HepG2 (cell line): ENCODE data around the gene ITIH2. TPM values are rescaled to one million over a fixed set of nuclear protein-coding genes. Genes with fewer than 3 reads are reported as not detected.
A peak's percentile ranks its signal among the peaks of the same experiment; 100 is the strongest.

ENCODE experiments used
- ATAC-seq: fragments of 200-7000 bp; cut with Tn5 transposase; 3 replicates; pipeline ENCODE4 v1.9.1; 2020; ENCODE audit warnings: mild to moderate bottlenecking, moderate library complexity
- BruUV-seq: library from RNA; stranded (reverse); fragments of 400-500 nt; replicated peaks from 2 replicates; lab custom pipeline; 2021; lab: Mats Ljungman, UMichigan
- CTCF ChIA-PET: fragments of 300-600 bp; formaldehyde crosslinking; extraction: SDS; loops from one replicate; lab custom pipeline; 2021; ENCODE audit warnings: low total read pairs, inconsistent platforms, low intra/inter-chr PET ratio; lab: Yijun Ruan, JAX
- POLR2A ChIA-PET: fragments of 350-600 bp; sonication (Branson Sonifier 250); formaldehyde crosslinking; loops from one replicate; lab custom pipeline; 2020; ENCODE audit warnings: antibody characterized with exemption, inconsistent platforms; lab: Yijun Ruan, JAX
- DNase-seq: peaks from one replicate; pipeline ENCODE4 v3.0.0-alpha.2; 2015; ENCODE audit warnings: low spot score
- FAIRE-seq: peaks from 3 replicates; lab custom pipeline; 2011; peaks lifted over from hg19 to GRCh38; lab: Jason Lieb, UNC
- H2AFZ ChIP-seq: one replicate; pipeline ENCODE4 v1.6.1; 2011; ENCODE audit warnings: low read length, inconsistent platforms
- H3K27ac ChIP-seq: fragments of 300-600 bp; 3 replicates; pipeline ENCODE4 v1.8.0; 2011; ENCODE audit warnings: mixed run types, mild to moderate bottlenecking, mixed read lengths, low read length, inconsistent platforms; ENCODE audit not compliant: insufficient read depth; ENCODE audit errors: extremely low read length
- H3K27me3 ChIP-seq, 2 experiments: fragments of 200-600 bp in 1 of 2; 2 replicates in 1 of 2; 3 replicates in 1 of 2; pipeline versions ENCODE4 v1.6.0 to v1.8.0; 2011; ENCODE audit warnings: low read length in 2 of 2, mild to moderate bottlenecking in 2 of 2, moderate library complexity in 2 of 2, inconsistent platforms in 1 of 2; ENCODE audit not compliant: insufficient read depth in 2 of 2, control insufficient read depth in 1 of 2
- H3K36me3 ChIP-seq, 2 experiments: fragments of 200-600 bp in 1 of 2; replicated peaks in 1 of 2; 2 replicates in 1 of 2; 3 replicates in 1 of 2; pipeline versions ENCODE4 v1.5.1 to v1.8.0; 2011; ENCODE audit warnings: low read length in 2 of 2, inconsistent platforms in 1 of 2; ENCODE audit not compliant: insufficient read depth in 2 of 2, control insufficient read depth in 1 of 2
- H3K4me1 ChIP-seq: 2 replicates; pipeline ENCODE4 v1.5.1; 2012; ENCODE audit warnings: low read length, inconsistent platforms; ENCODE audit not compliant: insufficient read depth
- H3K4me2 ChIP-seq: 2 replicates; pipeline ENCODE4 v1.6.0; 2011; ENCODE audit warnings: low read depth, low read length, inconsistent platforms
- H3K4me3 ChIP-seq, 3 experiments: fragments of 200-600 bp in 1 of 3; sonication (generic), shearing (Covaris generic) in 1 of 3; replicated peaks in 1 of 3; 2 replicates each; pipeline ENCODE4 v1.5.1; 2011 to 2016; ENCODE audit warnings: low read length in 3 of 3, inconsistent platforms in 2 of 3, low read depth in 2 of 3, mild to moderate bottlenecking in 2 of 3, control low read depth in 1 of 3, mixed read lengths in 1 of 3; ENCODE audit not compliant: insufficient read depth in 1 of 3
- H3K79me2 ChIP-seq: one replicate; pipeline ENCODE4 v1.6.1; 2011; ENCODE audit warnings: low read length, inconsistent platforms; ENCODE audit not compliant: insufficient read depth
- H3K9ac ChIP-seq: 2 replicates; pipeline ENCODE4 v1.6.0; 2011; ENCODE audit warnings: mild to moderate bottlenecking, low read depth, low read length, inconsistent platforms; ENCODE audit not compliant: insufficient read depth
- H3K9me3 ChIP-seq: 2 replicates; pipeline ENCODE4 v1.5.1; 2012; ENCODE audit warnings: mild to moderate bottlenecking, low read length
- H4K20me1 ChIP-seq: 2 replicates; pipeline ENCODE4 v1.6.0; 2011; ENCODE audit warnings: inconsistent platforms, mild to moderate bottlenecking, low read length, moderate library complexity; ENCODE audit not compliant: insufficient read depth
- DNMT3B ChIP-seq: conservative IDR thresholded peaks from 2 replicates; pipeline ENCODE4 v1.6.1; 2016; ENCODE audit warnings: missing biosample characterization, control low read depth
- FOXJ3 ChIP-seq: sonication (generic); formaldehyde crosslinking; IDR thresholded peaks from 2 replicates; pipeline ENCODE4 v1.4.0; 2020; ENCODE audit warnings: missing genetic modification reagents, mild to moderate bottlenecking, borderline replicate concordance
- MXD4 ChIP-seq: IDR thresholded peaks from 2 replicates; pipeline ENCODE4 v1.6.1; 2016; ENCODE audit warnings: mild to moderate bottlenecking, missing biosample characterization, missing genetic modification reagents
- POLR2G ChIP-seq: fragments of 200-400 bp; formaldehyde crosslinking; IDR thresholded peaks from 2 replicates; pipeline ENCODE4 v1.6.1; 2018; ENCODE audit warnings: mild to moderate bottlenecking, low read depth, low read length, moderate library complexity
- RBM22 ChIP-seq: fragments of 200-400 bp; formaldehyde crosslinking; optimal IDR thresholded peaks from 2 replicates; pipeline ENCODE3; 2017; ENCODE audit warnings: mild to moderate bottlenecking, low read length, moderate library complexity
- SIN3B ChIP-seq: fragments of 150-350 bp; IDR thresholded peaks from 2 replicates; pipeline ENCODE4 v1.6.1; 2014; ENCODE audit warnings: low read length
- TCF12 ChIP-seq, 2 experiments: fragments of 450-650 bp in 1 of 2; sonication (generic) in 1 of 2; formaldehyde crosslinking in 1 of 2; IDR thresholded peaks; 2 replicates each; pipeline versions ENCODE4 v1.6.1 to v1.8.0; 2017 to 2022; ENCODE audit warnings: antibody characterized with exemption in 1 of 2, mild to moderate bottlenecking in 1 of 2, missing genetic modification reagents in 1 of 2, moderate library complexity in 1 of 2
- THAP7 ChIP-seq: sonication (generic); formaldehyde crosslinking; IDR thresholded peaks from 2 replicates; pipeline ENCODE4 v1.8.1; 2023; ENCODE audit warnings: mild to moderate bottlenecking, missing genetic modification reagents
- TRAFD1 ChIP-seq: sonication (generic); formaldehyde crosslinking; IDR thresholded peaks from 2 replicates; pipeline ENCODE4 v1.5.1; 2020; ENCODE audit warnings: missing genetic modification reagents, mild to moderate bottlenecking, borderline replicate concordance
- YY1 ChIP-seq: IDR thresholded peaks from 2 replicates; pipeline ENCODE4 v1.6.1; 2011; ENCODE audit warnings: low read length, low read depth, moderate library complexity, mild to moderate bottlenecking; ENCODE audit not compliant: insufficient read depth, insufficient replicate concordance
- ZNF24 ChIP-seq: fragments of 450-650 bp; IDR thresholded peaks from 2 replicates; pipeline ENCODE4 v1.6.1; 2017; ENCODE audit warnings: antibody characterized with exemption, mild to moderate bottlenecking
- ZNF275 ChIP-seq: sonication (generic); formaldehyde crosslinking; IDR thresholded peaks from 2 replicates; pipeline ENCODE4 v1.8.0; 2022; ENCODE audit warnings: missing genetic modification reagents, mild to moderate bottlenecking, inconsistent platforms, borderline replicate concordance
- ZNF614 ChIP-seq: IDR thresholded peaks from 2 replicates; pipeline ENCODE4 v1.6.1; 2018; ENCODE audit warnings: missing biosample characterization, missing genetic modification reagents, inconsistent platforms, borderline replicate concordance
- ZNF629 ChIP-seq: sonication (generic); formaldehyde crosslinking; conservative IDR thresholded peaks from 2 replicates; pipeline ENCODE4 v1.5.0; 2020; ENCODE audit warnings: missing genetic modification reagents
- ZZZ3 ChIP-seq: sonication (generic); formaldehyde crosslinking; IDR thresholded peaks from 2 replicates; pipeline ENCODE4 v1.4.0; 2020; ENCODE audit warnings: missing genetic modification reagents, mild to moderate bottlenecking, borderline replicate concordance
- WGBS: methylation state at CpG from one replicate; pipeline ENCODE4 v1.1.6; 2017; ENCODE audit warnings: low lambda C conversion rate; 5-methylcytosine and 5-hydroxymethylcytosine counted together
- in situ Hi-C: cut with HindIII; loops from 2 replicates; pipeline ENCODE4 v1.10.0; 2017; ENCODE audit warnings: low pct_unique_long_range_greater_than_20kb; ENCODE audit not compliant: extremely low pct_ligation_motif_present
- intact Hi-C: fragments of 100-400 bp; cut with micrococcal nuclease; formaldehyde crosslinking; loops from one replicate; pipeline ENCODE4 v1.10.0; 2022; ENCODE audit not compliant: unreplicated experiment
- polyA plus RNA-seq, 8 experiments: library from polyadenylated mRNA; depleted of rRNA in 3 of 8; stranded (reverse) in 7 of 8; unstranded in 1 of 8; fragments of >200 nt; fragmentation: Illumina TruSeq in 4 of 8; extraction: Trizol in 4 of 8; gene quantifications; 2 replicates each; pipeline versions ENCODE4 v1.2.1 to v1.2.3, GENCODE V29; 2011 to 2016; ENCODE audit warnings: low read depth in 4 of 8, missing spikeins in 1 of 8, mixed read lengths in 1 of 8; ENCODE audit not compliant: insufficient read depth in 1 of 8
- total RNA-seq, 5 experiments: library from RNA; depleted of rRNA; stranded (reverse); fragments of >200 nt; fragmentation: Illumina TruSeq; extraction: Trizol; gene quantifications; 2 replicates each; pipeline ENCODE4 v1.2.3, GENCODE V29; 2016; ENCODE audit warnings: low read depth in 1 of 5
- TF ChIP-seq, protein P1 (sequence below): sonication (generic); formaldehyde crosslinking; IDR thresholded peaks from 2 replicates; pipeline ENCODE4 v1.4.0; 2020; ENCODE audit warnings: missing genetic modification reagents

Gene ITIH2
- total and polyA plus RNA-seq, 2 of the 13 experiments (the other 11 are each of a cell fraction or from before 2014, with no cell fraction given): 1,197 to 1,427 TPM

DNA sequence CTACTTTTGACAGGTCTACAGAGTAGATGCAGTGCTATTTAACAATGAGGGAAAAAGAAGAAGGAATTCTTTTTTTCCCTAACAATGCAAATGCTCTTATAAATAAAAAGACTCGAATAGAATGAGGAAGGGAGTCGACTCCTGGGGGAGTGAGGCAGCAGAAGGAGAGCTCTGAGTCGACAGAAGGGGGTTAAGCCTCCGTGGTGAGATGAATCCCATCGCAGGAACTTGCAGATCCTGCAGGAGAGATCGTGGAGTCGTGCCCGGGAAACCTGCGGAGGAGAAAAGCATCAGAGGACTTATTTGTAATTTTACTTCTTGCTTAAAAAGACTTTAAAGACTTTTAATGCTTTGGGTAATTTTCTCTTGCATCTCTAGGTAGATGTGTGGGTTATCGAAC lies 17.4 kb downstream of the ITIH2 start:
- FAIRE-seq: no peak
- no TSS peak for BruUV-seq
- H3K9ac ChIP-seq: no peak overlapping the region
- WGBS: 96% methylated on average over 10 of the region's 10 CpGs
- TF ChIP-seq RBM22: peak; percentile 85
- TF ChIP-seq ZNF275 (CRISPR knock-in tag): no peak
- TF ChIP-seq MXD4 (CRISPR knock-in tag): no peak
- TF ChIP-seq, protein P1, sequence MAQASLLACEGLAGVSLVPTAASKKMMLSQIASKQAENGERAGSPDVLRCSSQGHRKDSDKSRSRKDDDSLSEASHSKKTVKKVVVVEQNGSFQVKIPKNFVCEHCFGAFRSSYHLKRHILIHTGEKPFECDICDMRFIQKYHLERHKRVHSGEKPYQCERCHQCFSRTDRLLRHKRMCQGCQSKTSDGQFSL (CRISPR knock-in tag): no peak
- TF ChIP-seq SIN3B: no peak
- no peak for TF ChIP-seq TRAFD1 (CRISPR knock-in tag)
- TF ChIP-seq ZNF24: no peak
- no peak for TF ChIP-seq DNMT3B (CRISPR knock-in tag)
- TF ChIP-seq POLR2G: peak; percentile 51
- TF ChIP-seq TCF12 (IDR thresholded peaks at IDR 0.05): no peak
- TF ChIP-seq TCF12 (CRISPR knock-in tag; IDR thresholded peaks at IDR 0.05): no peak
- no peak for TF ChIP-seq ZNF629 (CRISPR knock-in tag)
- TF ChIP-seq ZZZ3 (CRISPR knock-in tag): no peak
- no peak for TF ChIP-seq ZNF614 (CRISPR knock-in tag)
- TF ChIP-seq THAP7 (CRISPR knock-in tag): no peak
- no peak for TF ChIP-seq YY1
- no peak for TF ChIP-seq FOXJ3 (CRISPR knock-in tag)
- no peak for DNase-seq
- 0 out of 2 replicates have a peak, but pooled peaks cover 16% of the 10 kb centered on the region for H3K4me1 ChIP-seq
- ChIA-PET POLR2A (interaction anchor here (2.3 to 8.5 kb wide), 2 partner anchors 8 to 13 kb away, joined by 8 to 69 read pairs; no protein-coding TSS in a partner anchor), CTCF (no interaction called here)
- H4K20me1 ChIP-seq: no peaks in the 10 kb centered on the region
- no peak for ATAC-seq
- H3K27ac ChIP-seq: no peak overlapping the region
- no peak overlapping the region for H3K4me3 ChIP-seq
- intact Hi-C loops: no loop called here
- H2AFZ ChIP-seq: no peak overlapping the region
- peaks cover 40 to 76% of the 10 kb centered on the region in 2 experiments for H3K36me3 ChIP-seq
- no peak overlapping the region for H3K4me2 ChIP-seq
- no peaks in the 10 kb centered on the region for H3K27me3 ChIP-seq
- H3K79me2 ChIP-seq: no peaks in the 10 kb centered on the region
- no peaks in the 10 kb centered on the region for H3K9me3 ChIP-seq
- in situ Hi-C loops: no loop called here
